Activated naive CD4-positive, alpha-beta T cell treated with anti-CD3 and anti-CD28 coated beads, Interleukin-2, amount 50 U/mL, for 16 hours (primary cell): ENCODE data around the gene SFXN3.
A peak's percentile ranks its signal among the peaks of the same experiment; 100 is the strongest.

Experiments
- DNase-seq: peaks from one replicate; pipeline ENCODE4 v3.0.0-alpha.2; 2020

SFXN3 gene

DNA sequence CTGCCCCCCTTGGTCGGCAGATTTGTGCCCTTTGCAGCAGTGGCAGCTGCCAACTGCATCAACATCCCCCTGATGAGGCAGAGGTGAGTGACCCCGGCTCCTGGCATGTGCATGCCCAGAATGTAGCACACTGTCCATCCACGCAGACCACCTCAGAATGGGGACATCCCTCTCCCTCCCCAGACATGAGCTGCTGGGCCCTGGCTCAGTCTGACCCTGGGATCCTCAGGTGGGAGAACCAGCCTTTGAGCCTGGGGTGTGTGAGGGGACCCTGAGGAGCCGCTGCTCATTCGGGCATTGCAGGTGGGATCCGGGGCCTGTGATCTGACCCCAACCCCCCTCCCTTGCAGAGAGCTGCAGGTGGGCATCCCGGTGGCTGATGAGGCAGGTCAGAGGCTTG, 5.7 kb downstream of the SFXN3 start:
- DNase-seq, result no peak

DNA sequence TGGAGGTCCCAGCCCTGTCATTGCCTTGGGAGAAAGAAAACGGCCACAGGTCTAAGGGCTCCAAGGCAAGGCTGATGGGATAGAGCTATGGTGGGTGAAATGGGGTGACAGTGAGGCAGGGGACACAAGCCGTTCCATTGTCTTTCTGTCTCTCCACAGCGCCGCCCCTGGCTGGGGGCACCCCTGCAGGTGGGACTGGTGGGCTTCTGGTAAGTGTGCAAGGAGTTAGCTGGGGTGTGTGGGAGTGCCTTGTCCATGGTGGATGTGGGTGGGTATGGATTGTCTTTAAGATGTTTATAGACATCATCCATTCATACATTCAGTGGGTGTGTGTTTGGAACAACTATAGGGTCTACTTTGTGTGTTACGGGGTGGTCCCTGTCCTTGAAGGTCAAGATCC, 7.5 kb downstream of the SFXN3 start:
- DNase-seq, result no peak

DNA sequence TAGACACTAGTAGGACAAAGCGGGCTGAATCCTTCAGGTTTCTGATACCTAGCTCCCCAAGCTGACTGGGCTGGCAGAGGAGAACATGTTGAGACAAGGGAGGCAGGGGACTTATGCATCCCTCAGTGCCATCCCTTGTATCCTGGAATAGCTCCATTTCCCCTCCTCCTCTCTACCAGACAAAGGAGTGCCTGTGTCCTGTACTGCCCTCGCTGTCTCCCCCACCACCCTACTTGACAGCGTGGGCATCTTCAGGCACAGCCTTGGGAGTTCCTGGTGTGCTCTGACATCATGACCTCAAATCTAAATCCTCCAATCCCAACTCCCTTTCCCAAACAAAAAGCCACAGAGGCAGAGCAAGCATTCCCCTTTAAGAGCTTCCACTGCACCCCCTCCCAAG, 9.0 kb downstream of the SFXN3 start:
- DNase-seq, result no peak

DNA sequence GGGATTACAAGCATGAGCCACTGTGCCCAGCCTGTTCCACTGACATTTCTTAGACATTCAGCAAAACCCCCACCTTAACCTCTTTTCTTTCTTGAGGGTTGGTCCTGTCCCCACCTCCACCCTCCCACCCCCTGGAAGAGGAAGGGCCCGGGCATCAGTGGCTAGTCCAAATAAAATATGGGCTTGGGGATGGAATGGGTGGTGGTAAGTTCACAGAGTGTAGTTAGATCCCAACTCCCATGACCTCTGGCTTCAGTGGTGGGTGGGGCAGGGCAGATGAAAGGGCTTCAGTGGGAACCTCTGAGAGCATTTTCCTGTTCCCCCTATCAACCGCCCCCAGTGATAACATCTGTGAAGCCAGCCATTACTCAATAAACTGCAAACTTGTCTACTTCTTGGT, 9.8 kb downstream of the SFXN3 start:
- DNase-seq, result no peak

DNA sequence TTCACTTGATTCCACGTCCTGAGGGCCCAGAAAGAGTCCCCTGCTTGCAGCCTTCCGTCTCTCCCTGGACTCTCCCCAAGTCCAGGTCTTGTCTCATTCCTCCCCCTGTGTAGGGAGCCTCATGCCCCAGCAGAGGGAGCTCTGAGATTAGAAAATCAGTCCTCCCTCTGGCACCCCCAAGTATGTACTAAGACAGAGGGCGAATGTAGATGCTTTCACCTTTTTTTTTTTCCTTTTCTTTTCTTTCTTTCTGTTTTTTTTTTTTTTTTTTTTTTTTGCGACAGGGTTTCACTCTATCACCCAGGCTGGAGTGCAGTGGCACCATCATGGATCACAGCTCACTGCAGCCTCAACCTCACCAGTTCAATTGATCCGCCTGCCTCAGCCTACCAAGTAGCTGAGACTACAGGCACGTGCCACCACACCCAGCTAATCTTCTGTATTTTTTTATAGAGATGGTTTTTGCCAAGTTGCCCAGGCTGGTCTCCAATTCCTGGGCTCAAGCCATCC, 10.3 kb downstream of the SFXN3 start:
- peak; percentile 75 for DNase-seq

DNA sequence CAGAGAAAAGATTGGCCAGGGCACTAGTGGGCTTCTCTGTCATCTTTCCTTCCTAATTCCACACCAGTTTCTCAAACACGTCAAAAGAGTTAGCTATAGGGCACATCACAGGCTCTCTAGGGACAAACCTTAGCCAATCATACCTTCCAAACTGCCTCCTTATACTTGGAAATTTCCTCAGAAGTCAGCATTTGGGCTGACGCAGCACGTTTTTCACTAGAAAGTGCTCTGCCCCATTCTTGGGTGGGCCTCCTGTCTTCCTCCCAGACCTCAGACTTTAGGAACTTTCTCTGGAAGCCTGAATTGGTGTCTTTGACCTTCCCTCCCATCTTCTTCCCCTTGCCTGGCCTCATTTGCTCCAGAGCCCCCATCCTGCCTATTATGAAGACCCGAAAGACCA, 11.1 kb downstream of the SFXN3 start:
- no peak for DNase-seq

DNA sequence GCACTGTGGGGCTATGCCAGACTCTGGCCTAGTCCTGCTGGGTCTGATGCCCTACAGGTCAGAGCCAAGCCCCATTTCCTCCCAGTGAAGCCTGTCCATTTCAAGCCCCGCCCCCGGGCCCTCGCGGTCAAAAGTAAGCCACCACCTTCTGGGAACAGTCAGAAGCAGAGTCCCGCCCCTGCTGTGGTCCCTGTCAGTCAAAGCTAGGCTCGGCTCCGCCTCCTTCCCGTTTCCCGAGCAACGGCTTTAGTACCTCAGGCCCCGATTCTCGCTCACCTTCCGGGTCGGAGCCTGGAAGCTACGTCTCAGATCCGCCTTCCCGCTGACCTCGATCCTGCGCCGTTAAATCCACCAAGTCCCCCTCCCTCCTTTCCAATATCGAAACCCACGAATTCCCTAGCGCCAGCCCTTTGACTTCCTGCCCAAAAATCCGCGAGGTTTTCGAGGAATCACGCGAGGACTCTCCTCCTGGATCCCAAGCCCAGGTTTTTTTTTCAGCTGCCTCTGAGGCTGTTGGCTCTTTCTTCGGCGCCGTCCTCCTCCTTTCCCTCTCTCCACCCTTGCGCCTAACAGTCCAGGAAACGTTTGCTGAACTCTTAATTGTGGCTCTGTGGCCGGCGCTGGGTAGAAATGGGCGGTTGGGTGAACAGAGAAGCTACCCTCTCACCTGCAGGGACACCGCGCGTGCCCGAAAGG, 11.8 kb downstream of the SFXN3 start:
- DNase-seq, result peak; percentile 85

DNA sequence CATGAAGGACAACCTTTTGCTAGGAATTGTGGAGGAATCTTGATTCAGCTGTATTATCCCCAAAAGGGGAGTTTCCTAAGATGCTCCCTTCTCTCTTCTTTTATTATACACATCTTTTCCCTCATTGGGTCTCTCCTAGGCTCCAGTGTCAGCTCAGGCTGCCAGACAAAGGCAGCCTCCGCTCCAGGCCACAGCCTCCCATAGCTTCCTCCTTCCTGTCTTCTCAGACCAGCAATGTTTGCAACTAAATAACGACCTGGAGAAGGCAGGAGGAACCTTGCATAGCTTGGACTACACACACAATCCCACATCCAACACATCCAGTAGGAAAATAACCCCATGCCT, 12.3 kb downstream of the SFXN3 start:
- DNase-seq, result no peak

DNA sequence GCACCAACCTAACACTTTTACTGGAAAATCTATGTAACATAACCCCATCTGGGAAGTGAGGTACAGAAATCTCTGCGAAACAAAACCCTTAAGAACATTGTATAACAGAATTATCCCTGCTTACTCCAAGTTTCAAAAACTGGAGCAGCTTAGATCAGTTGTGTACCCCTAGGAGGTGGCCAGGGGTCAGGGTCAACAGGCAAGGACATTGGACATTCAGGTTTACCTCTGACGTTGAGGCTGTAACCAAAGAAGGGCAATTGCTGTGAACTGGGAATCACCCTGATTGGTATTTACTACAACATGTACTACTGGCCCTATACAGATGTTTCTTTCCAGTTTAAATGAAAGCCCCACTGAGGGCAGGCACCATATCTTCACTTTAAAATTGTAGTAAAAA, 13.1 kb downstream of the SFXN3 start:
- DNase-seq, result no peak

DNA sequence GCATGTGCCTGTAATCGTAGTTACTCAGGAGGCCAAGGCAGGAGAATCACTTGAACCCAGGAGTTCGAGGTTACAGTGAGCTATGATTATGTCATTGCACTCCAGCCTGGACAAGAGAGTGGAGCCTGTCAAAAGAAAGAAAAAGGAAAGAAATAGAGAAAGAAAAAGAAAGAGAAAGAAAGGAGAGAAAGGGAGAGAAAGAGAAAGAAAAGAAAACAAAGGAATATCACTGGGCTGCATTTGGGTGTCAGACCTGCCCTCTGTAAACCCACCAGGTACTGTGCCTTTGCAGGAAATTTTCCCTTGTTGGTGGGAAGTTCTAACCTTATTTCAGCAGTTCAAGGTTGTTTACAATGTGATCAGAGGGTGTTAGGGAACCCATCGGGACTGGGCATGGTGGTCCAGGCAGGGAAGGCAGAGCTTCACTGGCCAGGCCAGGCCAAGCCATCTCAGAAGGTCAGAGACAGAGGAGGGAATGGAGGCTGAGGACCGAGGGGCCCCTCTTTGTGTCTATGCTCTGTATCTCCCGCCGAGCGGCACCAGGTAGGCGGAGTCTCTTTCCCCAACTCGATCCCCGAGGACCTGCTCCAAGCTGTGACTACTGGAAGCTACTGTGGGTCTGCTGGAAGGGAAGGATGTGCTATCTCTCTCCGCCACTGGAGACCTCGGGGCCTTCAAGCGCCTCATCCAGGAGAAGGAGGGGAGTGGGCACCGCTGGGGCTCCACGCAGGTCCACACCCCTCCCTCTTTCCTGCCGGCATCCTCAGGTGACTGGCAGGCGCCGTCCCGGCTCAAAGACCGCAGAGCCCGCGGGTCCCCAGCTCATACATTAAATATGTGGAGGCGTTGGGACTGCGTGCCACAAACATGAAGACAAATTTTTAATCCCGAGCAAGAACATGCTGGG, 15.6 kb downstream of the SFXN3 start:
- DNase-seq, result no peak

DNA sequence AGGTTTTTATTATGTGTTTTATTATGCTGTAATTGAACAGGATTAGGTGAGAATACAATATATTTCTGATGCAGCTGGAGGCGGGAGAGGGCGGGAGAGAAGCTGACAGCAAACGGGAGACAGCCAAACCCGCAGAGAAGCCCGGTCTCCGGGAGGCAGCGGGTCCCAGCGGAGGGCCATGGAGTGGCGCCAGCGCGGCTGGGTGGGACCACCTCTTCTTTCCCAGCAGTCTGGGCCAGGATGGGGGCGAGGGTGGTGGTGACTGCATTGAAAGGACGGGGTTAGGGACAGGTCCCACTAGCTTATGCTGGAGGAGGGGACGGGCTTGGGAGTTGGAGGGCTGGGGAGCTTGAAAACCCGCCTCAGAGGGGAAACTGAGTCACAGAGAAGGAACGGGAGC, 16.2 kb downstream of the SFXN3 start:
- DNase-seq, result no peak

DNA sequence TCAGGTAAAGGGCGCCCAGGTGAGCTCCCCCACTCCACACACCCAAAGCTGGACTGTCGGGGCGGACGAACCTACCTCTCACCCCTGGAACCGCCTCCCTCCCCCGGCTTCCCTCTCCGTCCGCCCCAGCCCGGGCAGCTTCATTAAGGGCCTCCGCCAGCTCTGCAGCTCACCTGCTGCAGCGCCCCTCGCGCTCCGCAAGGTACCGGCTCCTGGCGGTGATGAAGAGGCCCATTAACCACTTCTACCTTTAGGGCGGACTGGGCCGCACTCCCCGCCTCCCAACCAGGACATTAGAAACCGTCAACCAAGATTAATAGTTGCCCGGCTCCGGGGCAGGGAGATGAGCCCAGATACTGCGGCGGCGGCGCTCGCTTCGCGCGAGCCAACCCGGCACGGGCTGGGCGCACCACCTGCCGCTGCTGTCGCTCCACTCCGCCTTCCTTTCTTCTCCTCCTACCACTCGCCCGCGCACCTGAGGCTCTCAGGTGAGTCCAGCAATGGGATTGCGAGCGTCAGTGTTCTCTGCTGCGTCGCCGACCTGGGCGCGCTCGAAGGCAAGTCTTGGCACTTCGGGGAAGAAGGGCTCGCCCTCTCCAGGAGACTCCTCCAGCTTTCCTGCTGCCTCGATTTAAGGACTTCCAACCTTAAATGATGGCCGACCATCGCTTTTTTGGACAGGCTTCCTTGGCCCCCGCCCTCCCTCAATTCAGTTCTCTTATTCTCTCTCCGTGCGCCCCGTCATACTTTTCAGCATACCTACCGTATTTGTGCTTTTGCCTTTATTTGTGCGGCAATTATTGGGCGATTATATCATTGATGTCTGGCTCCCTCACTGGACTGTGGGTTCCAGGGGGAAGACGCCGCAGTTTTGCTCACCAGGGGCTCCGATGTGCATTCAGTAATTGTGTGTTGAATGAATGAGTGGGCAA, 17.2 kb downstream of the SFXN3 start:
- DNase-seq, result no peak

DNA sequence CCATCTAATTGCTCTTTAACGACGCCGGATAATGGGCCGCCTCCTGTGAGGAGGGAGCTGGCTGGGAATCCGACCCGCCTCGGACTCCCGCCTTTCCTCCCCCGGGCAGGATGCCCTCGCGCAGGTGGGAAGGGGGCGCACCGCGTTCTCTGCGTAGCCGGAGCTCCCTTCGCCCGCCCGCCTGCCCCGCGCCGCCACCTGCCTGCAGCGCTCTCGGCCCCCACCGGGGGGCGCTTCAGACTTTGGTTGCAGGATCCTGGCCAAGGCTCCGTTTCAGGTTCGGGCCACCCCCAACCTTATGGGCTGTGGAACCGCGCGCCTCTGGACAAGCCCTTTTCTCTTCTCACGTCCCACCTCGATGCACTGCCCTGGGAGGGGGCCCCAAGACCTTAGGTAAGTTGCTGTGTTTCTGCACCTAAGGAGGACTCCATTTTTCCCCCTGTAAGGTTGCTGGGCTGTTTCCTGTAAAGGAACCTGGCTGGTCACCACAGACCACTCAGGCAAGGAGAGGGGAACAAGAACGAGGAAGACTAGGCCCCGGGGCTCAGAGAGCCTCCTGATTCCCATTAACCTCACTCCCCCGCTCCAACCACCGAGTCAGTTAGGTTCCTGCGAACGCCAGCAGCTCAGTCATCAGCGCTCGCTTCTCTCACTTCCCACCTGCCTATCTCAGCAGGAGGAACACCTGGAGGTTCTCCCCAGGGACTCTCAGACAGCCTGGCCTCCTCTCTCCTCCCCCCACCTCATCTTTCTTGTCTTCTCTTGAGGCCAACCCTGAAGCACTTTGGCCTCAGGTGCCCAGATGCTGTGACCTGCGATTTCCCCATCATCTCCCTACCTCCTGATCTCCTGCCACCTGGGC, 19.4 kb downstream of the SFXN3 start:
- peak; percentile 78 for DNase-seq

DNA sequence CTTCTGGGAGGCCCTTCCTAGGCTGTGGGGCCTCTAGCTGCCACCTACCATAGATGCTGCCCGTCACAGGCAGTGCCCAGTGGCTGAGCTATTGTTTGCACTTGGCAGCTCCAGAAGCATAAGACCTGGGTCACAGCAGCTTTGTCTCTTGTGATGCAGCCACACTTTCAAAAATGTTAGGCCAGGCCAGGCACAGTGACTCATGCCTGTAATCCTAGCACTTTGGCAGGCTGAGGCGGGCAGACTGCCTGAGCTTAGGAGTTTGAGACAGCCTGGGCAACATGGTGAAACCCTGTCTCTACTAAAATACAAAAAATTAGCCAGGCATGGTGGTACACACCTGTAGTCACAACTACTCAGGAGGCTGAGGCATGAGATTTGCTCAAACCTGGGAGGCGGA, 21.3 kb downstream of the SFXN3 start:
- no peak for DNase-seq

DNA sequence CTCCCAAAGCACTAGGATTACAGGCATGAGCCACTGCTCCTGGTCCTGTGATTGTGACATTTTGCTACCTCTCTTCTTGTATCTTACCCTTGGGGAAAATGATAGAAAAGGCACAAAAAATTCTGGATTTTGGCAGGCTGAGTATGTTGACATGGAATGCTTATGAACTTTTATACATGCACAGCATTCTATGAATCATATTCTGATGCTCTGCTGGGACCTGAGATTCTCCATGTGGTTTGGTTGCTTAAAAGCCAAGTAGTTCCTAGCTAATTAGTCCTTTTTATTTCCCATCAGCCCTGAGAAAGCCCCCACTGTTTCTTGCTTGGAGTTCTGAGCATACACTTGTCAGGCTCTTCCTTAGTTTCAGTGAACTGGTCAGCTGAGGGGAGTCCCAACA, 22.5 kb downstream of the SFXN3 start:
- no peak for DNase-seq

DNA sequence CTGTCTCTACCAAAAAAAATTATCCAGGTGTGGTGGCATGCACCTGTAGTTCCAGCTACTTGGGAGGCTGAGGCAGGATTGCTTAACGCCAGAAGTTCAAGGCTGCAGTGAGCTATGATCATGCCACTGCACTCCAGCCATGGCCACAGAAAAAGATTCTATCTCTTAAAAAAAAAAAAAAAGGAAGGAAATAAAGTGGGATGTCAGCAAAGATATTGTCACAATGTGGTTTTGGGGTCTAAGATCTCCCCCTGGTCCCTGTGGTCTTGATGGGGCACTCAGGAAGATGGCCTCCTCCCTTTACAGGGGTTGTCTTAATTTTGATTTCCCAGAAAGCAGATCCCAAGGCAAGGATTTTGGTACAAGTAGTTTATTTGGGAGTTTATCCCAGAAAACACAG, 23.3 kb downstream of the SFXN3 start:
- no peak for DNase-seq

DNA sequence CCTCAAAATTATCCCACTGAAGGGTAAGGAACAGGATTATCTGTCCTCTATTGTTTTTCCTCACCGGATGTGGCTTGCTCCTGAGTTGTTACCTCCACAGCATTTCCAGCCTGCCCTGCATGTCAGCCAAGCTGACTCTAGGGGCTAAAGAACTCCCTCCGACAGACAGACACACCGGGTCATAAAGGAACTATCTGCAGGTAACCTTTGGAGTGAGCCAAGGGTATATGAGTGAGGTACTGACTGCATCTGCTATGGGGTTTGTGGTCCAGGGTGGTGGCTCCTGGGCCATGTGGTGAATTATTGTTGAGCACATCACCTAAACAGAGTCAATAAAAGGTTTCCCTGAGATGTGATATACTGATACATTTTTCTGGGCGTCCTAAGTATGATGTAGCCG, 23.8 kb downstream of the SFXN3 start:
- no peak for DNase-seq

DNA sequence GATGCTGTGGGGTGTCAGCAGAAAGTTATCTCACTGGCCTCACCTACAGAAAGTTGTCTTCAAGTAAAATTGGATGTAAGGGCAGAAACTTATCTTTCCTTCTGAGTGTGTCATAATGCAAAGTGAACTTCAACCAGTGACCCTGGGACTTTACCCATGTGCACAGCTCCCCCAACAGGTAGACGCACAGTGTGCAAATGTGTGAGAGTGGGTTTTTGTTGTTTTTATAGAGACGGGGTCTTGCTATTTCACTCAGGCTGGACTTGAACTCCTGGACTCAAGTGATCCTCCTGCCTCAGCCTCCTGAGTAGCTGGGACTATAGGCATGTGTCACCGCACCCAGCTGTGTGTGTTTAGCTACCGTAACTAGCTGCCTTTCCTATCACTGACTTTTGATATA, 24.4 kb downstream of the SFXN3 start:
- no peak for DNase-seq

DNA sequence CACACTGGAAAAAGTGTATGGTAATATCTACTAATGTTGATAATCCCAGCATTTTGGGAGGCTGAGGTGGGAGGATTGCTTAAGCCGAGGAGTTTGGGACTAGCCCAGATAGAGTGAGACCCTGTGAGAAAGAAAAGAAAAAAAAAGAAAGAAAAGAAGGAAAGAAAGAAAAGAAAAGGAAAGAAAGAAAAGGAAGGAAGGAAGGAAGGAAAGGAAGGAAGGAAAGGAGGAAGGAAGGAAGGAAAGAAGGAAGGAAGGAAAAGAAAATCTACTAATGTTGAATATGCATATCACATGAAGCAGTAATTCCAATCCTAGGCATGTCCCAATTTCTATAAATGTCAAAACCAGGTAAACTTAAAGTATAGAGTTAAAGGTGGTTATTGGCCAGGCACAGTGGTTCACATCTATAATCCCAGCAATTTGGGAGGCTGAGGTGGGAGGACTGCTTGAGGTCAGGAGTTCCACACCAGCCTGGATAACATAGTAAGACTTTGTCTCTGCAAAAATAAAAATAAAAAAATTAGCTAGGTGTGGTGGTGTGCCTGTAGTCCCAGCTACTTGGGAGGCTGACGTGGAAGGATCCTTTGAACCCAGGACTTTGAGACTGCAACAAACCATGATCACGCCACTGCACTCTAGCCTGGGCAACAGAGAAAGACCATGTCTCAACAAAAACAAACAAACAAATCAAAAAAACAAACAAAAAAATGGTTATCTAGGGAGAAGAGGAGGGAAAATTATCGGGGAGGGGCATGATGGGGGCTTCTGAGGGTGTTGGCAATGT, 25.5 kb downstream of the SFXN3 start:
- no peak for DNase-seq

DNA sequence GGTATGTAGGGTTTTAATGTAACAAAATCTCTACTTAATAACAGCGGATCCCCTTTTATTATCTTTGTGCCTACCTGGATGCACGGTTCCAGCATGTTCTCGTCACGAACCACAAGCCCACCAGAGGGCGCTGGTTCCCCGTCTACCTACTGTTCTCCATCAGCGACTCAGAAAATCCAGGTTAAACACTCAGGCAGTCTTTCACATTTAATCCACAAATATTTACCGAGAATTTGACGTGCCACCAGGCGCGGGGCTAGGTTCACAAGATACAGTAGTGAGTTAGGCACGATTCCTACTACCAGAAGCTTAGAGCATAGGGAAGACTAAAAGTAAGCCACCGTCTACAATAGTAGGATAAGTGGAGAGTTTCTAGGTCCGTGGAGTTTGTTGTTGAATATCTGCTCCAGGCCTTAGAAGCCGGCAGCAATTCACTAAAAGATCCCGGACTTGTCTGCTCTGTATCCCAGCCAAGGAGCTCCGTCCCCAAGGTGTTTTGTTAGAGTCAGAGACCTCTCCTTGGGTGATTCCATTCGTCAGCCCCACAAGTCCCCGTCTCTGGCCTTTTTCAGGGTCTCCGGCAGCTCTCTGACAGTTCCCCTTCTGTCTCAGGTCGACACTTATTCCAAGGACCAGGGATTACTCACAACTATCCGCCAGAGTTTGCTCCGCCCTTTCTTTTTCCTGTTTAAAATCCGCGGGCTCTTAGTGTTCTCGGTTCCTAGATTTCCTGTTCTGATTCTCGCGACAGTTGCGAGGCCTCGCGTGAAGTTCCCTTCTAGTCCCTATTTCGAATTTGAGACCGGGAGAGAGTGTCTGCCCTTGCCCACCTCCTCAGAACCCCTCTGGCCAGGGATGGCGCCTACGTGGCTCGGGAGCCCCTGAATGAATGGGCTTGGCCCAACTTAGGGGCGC, 29.3 kb downstream of the SFXN3 start:
- DNase-seq, result peak; percentile 89
